Sigmoid colon (tissue), 4 donors: Measurements from ENCODE around the gene FBXW12.

Experiments used
- CTCF ChIP-seq, 4 experiments: fragments of 450-650 bp in 3 of 4; fragments of 200-600 bp in 1 of 4; IDR thresholded peaks; one replicate each; pipeline ENCODE4 v1.5.1; 2016 to 2019; ENCODE audit warnings: antibody characterized with exemption in 4 of 4, mild to moderate bottlenecking in 3 of 4, moderate library complexity in 2 of 4
- POLR2A ChIP-seq, 2 donors: fragments of 450-650 bp; IDR thresholded peaks; one replicate each; pipeline ENCODE4 v1.6.1; 2016; ENCODE audit warnings: antibody characterized with exemption in 2 of 2, mild to moderate bottlenecking in 2 of 2, moderate library complexity in 2 of 2
- POLR2AphosphoS5 ChIP-seq, 4 donors: sonication (generic); formaldehyde crosslinking; IDR thresholded peaks; one replicate each; pipeline ENCODE4 v1.6.1; 2017; ENCODE audit warnings: antibody characterized with exemption in 4 of 4

GRCh38 chr3:48423241-48423882 lies 51.3 kb downstream of the FBXW12 start:
- TF ChIP-seq CTCF (IDR thresholded peaks at IDR 0.05) (no peak), POLR2AphosphoS5 (IDR thresholded peaks at IDR 0.05) (no peak), POLR2A (IDR thresholded peaks at IDR 0.05) (no peak)
